HG02973 (cell line): ENCODE results near the gene CREBBP.
A peak's percentile ranks its signal among the peaks of the same experiment; 100 is the strongest.

Experiments
- ATAC-seq: cut with Tn5 transposase; IDR thresholded peaks from one replicate; pipeline ENCODE4 v1.9.1; 2021; ENCODE audit warnings: moderate library complexity; ENCODE audit not compliant: unreplicated experiment

Gene CREBBP

GRCh38 chr16:3879887-3880564, 487 bp downstream of the CREBBP start:
- peak; percentile 45 for ATAC-seq

GRCh38 chr16:3879258-3879886, 1.1 kb downstream of the CREBBP start:
- ATAC-seq: no peak

GRCh38 chr16:3878610-3879009, 1.9 kb downstream of the CREBBP start:
- ATAC-seq: no peak

GRCh38 chr16:3876695-3877094, 3.8 kb downstream of the CREBBP start:
- no peak for ATAC-seq

- no peak for ATAC-seq
Measured at GRCh38 chr16:3876160-3876559, 4.4 kb downstream of the CREBBP start.

GRCh38 chr16:3874794-3875692, 5.5 kb downstream of the CREBBP start:
- no peak for ATAC-seq

- no peak for ATAC-seq
Measured at GRCh38 chr16:3874242-3874641, 6.3 kb downstream of the CREBBP start.

- ATAC-seq: no peak
Measured at GRCh38 chr16:3873482-3874173, 6.9 kb downstream of the CREBBP start.

- ATAC-seq: no peak
Measured at GRCh38 chr16:3872216-3872895, 8.2 kb downstream of the CREBBP start.

GRCh38 chr16:3868967-3869366, 11.5 kb downstream of the CREBBP start:
- no peak for ATAC-seq

GRCh38 chr16:3868556-3868955, 12.0 kb downstream of the CREBBP start:
- no peak for ATAC-seq

GRCh38 chr16:3866703-3867431, 13.6 kb downstream of the CREBBP start:
- ATAC-seq: no peak

- no peak for ATAC-seq
Measured at GRCh38 chr16:3865241-3865640, 15.3 kb downstream of the CREBBP start.

- no peak for ATAC-seq
Measured at GRCh38 chr16:3864562-3864961, 16.0 kb downstream of the CREBBP start.

- no peak for ATAC-seq
Measured at GRCh38 chr16:3863587-3863986, 16.9 kb downstream of the CREBBP start.

- no peak for ATAC-seq
Measured at GRCh38 chr16:3861808-3862451, 18.6 kb downstream of the CREBBP start.

- no peak for ATAC-seq
Measured at GRCh38 chr16:3859889-3860288, 20.6 kb downstream of the CREBBP start.

GRCh38 chr16:3858801-3859200, 21.7 kb downstream of the CREBBP start:
- ATAC-seq: no peak
